Keratinocyte (primary cell): ENCODE measurements around the gene SFN. TPM values are rescaled to one million over a fixed set of nuclear protein-coding genes. Genes with fewer than 3 reads are reported as not detected.

Experiments
- DNase-seq: peaks from one replicate; pipeline ENCODE4 v3.0.0-alpha.2; 2011; ENCODE audit warnings: low read depth, missing footprints, low spot score
- FAIRE-seq: peaks from 2 replicates; lab custom pipeline; 2011; peaks lifted over from hg19 to GRCh38; lab: Jason Lieb, UNC
- H2AFZ ChIP-seq: 2 replicates; pipeline ENCODE4 v1.6.0; 2012; ENCODE audit warnings: low read length, control low read depth, inconsistent platforms; ENCODE audit not compliant: control insufficient read depth
- H3K27ac ChIP-seq: 2 replicates; pipeline ENCODE4 v1.5.1; 2011; ENCODE audit warnings: low read length; ENCODE audit not compliant: control insufficient read depth, insufficient read depth
- H3K27me3 ChIP-seq: 3 replicates; pipeline ENCODE4 v1.6.0; 2011; ENCODE audit warnings: low read length; ENCODE audit not compliant: control insufficient read depth, insufficient read depth; ENCODE audit errors: extremely low read depth
- H3K36me3 ChIP-seq, 2 experiments: 2 replicates in 1 of 2; 3 replicates in 1 of 2; pipeline ENCODE4 v1.5.1; 2011; ENCODE audit warnings: low read length in 2 of 2, mild to moderate bottlenecking in 1 of 2; ENCODE audit not compliant: control insufficient read depth in 2 of 2, insufficient read depth in 2 of 2; ENCODE audit errors: extremely low read depth in 1 of 2
- H3K4me1 ChIP-seq: 3 replicates; pipeline ENCODE4 v1.5.1; 2011; ENCODE audit warnings: low read length; ENCODE audit not compliant: control insufficient read depth, insufficient read depth; ENCODE audit errors: extremely low read depth
- H3K4me2 ChIP-seq: 3 replicates; pipeline ENCODE4 v1.6.0; 2011; ENCODE audit warnings: low read depth, low read length; ENCODE audit not compliant: control insufficient read depth, insufficient read depth; ENCODE audit errors: extremely low read depth
- H3K4me3 ChIP-seq, 3 experiments: fragments of 200-600 bp in 1 of 3; sonication (generic) in 1 of 3; 2 replicates in 2 of 3; 3 replicates in 1 of 3; pipeline ENCODE4 v1.5.1; 2011 to 2016; ENCODE audit warnings: low read length in 3 of 3, mild to moderate bottlenecking in 3 of 3, control low read depth in 2 of 3, inconsistent platforms in 1 of 3, low read depth in 1 of 3, mixed read lengths in 1 of 3, mixed run types in 1 of 3, moderate library complexity in 1 of 3; ENCODE audit not compliant: control insufficient read depth in 2 of 3, insufficient read depth in 2 of 3; ENCODE audit errors: extremely low read depth in 1 of 3
- H3K79me2 ChIP-seq: 2 replicates; pipeline ENCODE4 v1.6.0; 2012; ENCODE audit warnings: low read length; ENCODE audit not compliant: control insufficient read depth, insufficient read depth
- H3K9ac ChIP-seq: 3 replicates; pipeline ENCODE4 v1.6.0; 2011; ENCODE audit warnings: low read length; ENCODE audit not compliant: control insufficient read depth, insufficient read depth; ENCODE audit errors: extremely low read depth
- H3K9me1 ChIP-seq: 3 replicates; pipeline ENCODE4 v1.6.0; 2011; ENCODE audit warnings: low read length; ENCODE audit not compliant: control insufficient read depth, insufficient read depth; ENCODE audit errors: extremely low read depth
- H3K9me3 ChIP-seq: 2 replicates; pipeline ENCODE4 v1.5.1; 2012; ENCODE audit warnings: low read depth, low read length; ENCODE audit not compliant: control insufficient read depth
- H4K20me1 ChIP-seq: 3 replicates; pipeline ENCODE4 v1.6.0; 2011; ENCODE audit warnings: low read length; ENCODE audit not compliant: control insufficient read depth, insufficient read depth; ENCODE audit errors: extremely low read depth
- CTCF ChIP-seq, 3 experiments: IDR thresholded peaks in 1 of 3; conservative IDR thresholded peaks in 1 of 3; optimal IDR thresholded peaks in 1 of 3; 2 replicates in 2 of 3; 3 replicates in 1 of 3; pipeline versions ENCODE3 to v1.5.1; 2011; ENCODE audit warnings: low read length in 3 of 3, mild to moderate bottlenecking in 3 of 3, moderate library complexity in 2 of 3, control low read depth in 1 of 3, inconsistent platforms in 1 of 3; ENCODE audit not compliant: insufficient read depth in 2 of 3; ENCODE audit errors: extremely low read depth in 1 of 3
- EZH2 ChIP-seq: IDR thresholded peaks from one replicate; pipeline ENCODE4 v1.6.1; 2012; ENCODE audit warnings: inconsistent platforms, mild to moderate bottlenecking, low read length, moderate library complexity
- dilution Hi-C: fragments of 300-500 bp; cut with MboI; formaldehyde crosslinking; loops from one replicate; pipeline ENCODE4 v1.7.0; 2020; ENCODE audit warnings: low sequenced_read_pairs; ENCODE audit not compliant: extremely low pct_ligation_motif_present
- polyA plus RNA-seq, 5 experiments: library from polyadenylated mRNA; depleted of rRNA in 3 of 5; stranded (reverse) in 3 of 5; stranded (forward) in 1 of 5; unstranded in 1 of 5; fragments of >200 nt; gene quantifications; 1 replicate in 1 of 5; 2 replicates in 3 of 5; 3 replicates in 1 of 5; pipeline versions ENCODE4 v1.2.1 to v1.2.3, GENCODE V29; 2011 to 2012; ENCODE audit warnings: missing spikeins in 2 of 5, low read depth in 1 of 5, low replicate concordance in 1 of 5

The SFN gene
- polyA plus RNA-seq, 1 donor (not counting 4 experiments of a cell fraction or from before 2014, with no cell fraction given) = 1,394 TPM

GRCh38 chr1:26874896-26875295 is 11.9 kb downstream of the SFN start:
- Histone ChIP-seq H3K36me3 (peaks cover 8 to 24% of the 10 kb centered on the region in 2 experiments), H3K27ac (peak overlapping the region; percentile 27), H3K27me3 (no peaks in the 10 kb centered on the region), H3K4me1 (peaks cover 34% of the 10 kb centered on the region), H3K9me1 (no peaks in the 10 kb centered on the region), H3K4me2 (no peak overlapping the region), H3K79me2 (no peaks in the 10 kb centered on the region), H3K4me3 (no peak overlapping the region), H3K9me3 (no peaks in the 10 kb centered on the region), H4K20me1 (no peaks in the 10 kb centered on the region), H2AFZ (no peak overlapping the region), H3K9ac (no peak overlapping the region)
- FAIRE-seq (no peak), DNase-seq (no peak)
- no peak for TF ChIP-seq EZH2
- TF ChIP-seq CTCF (optimal IDR thresholded peaks at IDR 0.05 in 1 of 3, IDR thresholded peaks at IDR 0.05 in 1 of 3, conservative IDR thresholded peaks at IDR 0.05 in 1 of 3; ENCODE audit: extremely low read depth in 1 of 3, insufficient read depth in 2 of 3, low read length in 3 of 3) = no peak
- dilution Hi-C loops = no loop called here

DNA sequence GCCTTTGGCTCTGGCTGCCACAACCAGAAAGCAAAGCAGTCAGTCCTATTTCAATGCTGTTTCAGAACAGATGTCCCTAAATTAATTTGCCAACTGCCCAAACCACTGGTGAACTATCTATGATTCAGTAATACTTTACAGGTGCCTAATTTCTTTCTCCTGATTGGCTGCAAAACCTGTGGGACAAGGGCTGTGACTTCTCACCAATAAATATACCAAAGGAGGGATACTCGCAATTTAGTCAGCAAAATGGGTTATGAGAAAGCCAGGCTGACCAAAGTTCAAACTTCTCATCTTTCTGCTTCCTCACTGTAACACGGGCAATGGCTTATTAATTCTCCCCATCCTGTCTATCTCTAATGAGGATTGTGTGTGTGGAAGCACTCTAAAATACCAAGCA is 14.4 kb downstream of the SFN start:
- FAIRE-seq = no peak
- Histone ChIP-seq H2AFZ (no peak overlapping the region), H3K27ac (peak overlapping the region; percentile 41), H3K27me3 (no peaks in the 10 kb centered on the region), H3K4me1 (peaks cover 30% of the 10 kb centered on the region), H3K9me1 (no peaks in the 10 kb centered on the region), H3K79me2 (peaks cover 1% of the 10 kb centered on the region), H4K20me1 (no peaks in the 10 kb centered on the region), H3K4me2 (peak overlapping the region; percentile 22), H3K9me3 (no peaks in the 10 kb centered on the region), H3K9ac (peak overlapping the region; percentile 22), H3K36me3 (peaks cover 20 to 41% of the 10 kb centered on the region in 2 experiments), H3K4me3 (no peak overlapping the region)
- TF ChIP-seq EZH2 (no peak), CTCF (optimal IDR thresholded peaks at IDR 0.05 in 1 of 3, IDR thresholded peaks at IDR 0.05 in 1 of 3, conservative IDR thresholded peaks at IDR 0.05 in 1 of 3; ENCODE audit: extremely low read depth in 1 of 3, insufficient read depth in 2 of 3, low read length in 3 of 3) (no peak)
- dilution Hi-C loops = no loop called here
- no peak for DNase-seq
